ENCODE data around the gene AREL1.
A peak's percentile ranks its signal among the peaks of the same experiment; 100 is the strongest.

AREL1 gene

DNA sequence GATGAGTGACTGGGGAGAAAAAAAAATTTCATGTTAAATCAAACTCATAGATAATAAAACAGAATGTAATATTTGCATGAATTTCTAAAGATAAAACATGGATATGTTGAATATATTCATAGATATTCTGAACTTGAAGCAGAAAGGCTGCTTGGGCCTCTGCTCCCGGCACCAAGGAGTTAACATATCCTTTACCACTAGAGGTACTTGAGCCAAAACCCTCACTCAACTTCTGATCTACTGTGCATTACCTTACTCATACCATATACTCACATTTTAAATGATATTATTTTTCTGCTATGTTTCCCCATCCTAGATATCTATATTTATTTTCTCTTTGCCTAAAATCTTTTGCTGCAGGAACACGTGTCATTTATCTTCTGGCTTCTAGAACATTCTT is 14.9 kb downstream of the AREL1 start:
- no peak for DNase-seq

DNA sequence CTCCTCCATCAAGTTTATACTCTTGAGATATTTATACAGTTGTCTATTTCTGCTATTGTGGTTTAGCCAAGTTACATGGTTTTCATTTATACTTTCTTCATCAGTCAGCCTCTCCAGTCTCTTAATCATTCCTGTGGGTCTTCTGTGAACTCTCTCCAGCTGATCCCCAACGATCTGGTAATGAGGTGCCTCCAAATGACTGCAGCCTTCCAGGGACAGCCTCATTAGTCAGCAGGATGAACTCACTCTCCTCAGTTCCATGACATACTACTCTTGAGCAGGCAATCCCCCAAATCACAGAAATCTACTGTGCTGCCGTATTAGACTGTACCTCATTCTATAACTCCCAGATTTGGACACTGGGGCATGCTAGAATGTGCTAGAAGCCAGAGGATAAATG is 15.3 kb downstream of the AREL1 start:
- DNase-seq = peak; percentile 91

DNA sequence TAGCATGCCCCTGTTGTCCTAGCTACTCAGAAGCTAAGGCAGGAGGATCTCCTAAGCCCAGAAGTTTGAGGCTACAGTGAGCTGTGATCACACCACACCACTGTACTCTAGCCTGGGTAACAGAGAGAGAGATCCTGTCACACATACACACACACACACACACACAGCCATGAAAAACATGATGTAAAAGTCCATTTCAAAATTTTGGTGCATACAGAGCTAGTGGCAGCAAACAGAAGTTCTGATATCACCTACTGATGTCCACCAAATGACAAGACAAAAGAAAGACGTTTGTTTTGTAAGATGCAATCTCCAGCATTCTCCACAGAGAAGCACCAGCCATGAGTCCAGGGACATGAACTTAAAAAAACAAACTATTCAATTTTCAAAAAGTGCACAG is 15.9 kb downstream of the AREL1 start:
- DNase-seq = no peak

DNA sequence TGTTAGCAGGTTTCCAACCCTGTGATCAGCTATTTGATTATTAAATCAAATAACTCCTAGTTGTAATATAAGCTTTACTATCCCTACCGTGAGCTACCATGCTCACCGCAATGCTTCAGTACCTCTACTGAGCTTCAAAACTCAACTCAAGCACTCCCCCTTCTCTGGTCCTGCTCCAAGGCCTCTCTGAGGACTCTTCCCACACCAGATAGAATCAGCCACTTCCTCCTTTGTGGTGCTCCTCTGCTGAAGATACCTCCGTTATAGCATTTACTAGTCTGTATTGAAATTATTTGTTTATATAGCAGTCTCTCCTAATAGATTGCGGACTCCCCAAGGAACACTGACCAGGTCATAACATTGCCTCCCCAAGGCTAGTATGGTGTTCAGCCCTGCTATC is 17.5 kb downstream of the AREL1 start:
- DNase-seq = no peak

GRCh38 chr14:74693191-74693590 is 19.7 kb downstream of the AREL1 start:
- no peak for DNase-seq

GRCh38 chr14:74691456-74691855 is 21.4 kb downstream of the AREL1 start:
- DNase-seq = no peak

- no peak for DNase-seq
Observed at GRCh38 chr14:74685921-74686678, 26.8 kb downstream of the AREL1 start.

DNA sequence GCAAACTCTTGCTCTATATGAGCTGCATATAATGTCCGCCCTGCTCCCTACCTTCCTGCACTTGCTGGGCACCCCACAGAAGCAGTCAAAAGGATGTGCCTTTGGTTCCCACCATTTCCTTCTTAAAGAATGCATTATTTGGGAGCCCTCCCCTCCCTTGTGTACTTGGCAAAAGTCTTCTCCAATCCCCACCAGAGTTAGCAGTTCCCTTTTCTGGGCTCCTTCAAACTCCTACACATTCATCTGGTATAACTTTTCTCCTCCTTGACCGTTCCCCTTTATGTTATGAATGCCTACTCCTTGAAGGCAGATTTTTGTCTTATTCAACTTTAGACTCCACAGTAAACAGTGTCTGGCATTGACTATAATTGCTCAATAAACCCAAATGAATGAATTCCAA is 27.8 kb downstream of the AREL1 start:
- DNase-seq = no peak

- DNase-seq = no peak
Observed at GRCh38 chr14:74684434-74684833, 28.4 kb downstream of the AREL1 start.

DNA sequence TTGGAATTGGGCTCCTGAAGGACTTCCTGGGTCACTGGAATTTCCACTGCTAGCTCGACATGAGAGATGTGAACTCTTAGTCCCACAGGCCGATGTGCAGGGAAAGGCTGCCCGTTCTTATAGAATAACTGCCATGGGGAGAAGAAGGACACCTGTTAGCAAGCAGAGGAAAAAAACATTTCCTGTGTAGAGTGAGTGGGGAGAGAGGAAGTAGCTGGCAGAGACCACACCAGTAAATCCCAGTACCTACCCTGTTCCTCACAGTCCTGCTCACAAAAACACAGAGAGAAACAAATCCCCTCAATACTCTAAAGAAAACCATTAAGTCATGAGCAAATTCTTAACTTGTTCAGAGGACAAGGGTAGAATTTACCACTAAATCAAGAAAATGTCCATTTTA is 29.5 kb downstream of the AREL1 start:
- DNase-seq = no peak

GRCh38 chr14:74682169-74682952 is 30.5 kb downstream of the AREL1 start:
- DNase-seq = no peak

GRCh38 chr14:74675219-74675618 is 37.7 kb downstream of the AREL1 start:
- DNase-seq = no peak

- no peak for DNase-seq
Observed at GRCh38 chr14:74673768-74674167, 39.1 kb downstream of the AREL1 start.

DNA sequence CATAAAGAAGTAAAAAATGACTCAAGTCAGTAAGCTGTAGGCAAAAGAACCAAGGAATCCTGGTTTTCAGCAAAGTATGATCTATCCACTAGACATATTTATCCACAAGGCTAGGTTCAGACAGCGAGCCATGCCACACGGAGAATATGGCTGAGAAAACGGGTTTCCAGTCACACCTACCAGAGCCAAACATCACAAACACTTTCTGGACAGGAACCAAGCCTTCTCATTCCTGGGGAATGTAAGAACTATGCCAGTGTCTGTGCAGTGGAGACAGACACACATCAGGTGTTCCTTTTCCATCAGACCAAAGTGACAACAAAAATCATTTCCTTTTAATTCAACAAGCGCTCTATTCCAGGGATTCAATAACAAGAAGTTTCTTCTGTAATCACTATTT is 41.1 kb downstream of the AREL1 start:
- peak; percentile 70 for DNase-seq

DNA sequence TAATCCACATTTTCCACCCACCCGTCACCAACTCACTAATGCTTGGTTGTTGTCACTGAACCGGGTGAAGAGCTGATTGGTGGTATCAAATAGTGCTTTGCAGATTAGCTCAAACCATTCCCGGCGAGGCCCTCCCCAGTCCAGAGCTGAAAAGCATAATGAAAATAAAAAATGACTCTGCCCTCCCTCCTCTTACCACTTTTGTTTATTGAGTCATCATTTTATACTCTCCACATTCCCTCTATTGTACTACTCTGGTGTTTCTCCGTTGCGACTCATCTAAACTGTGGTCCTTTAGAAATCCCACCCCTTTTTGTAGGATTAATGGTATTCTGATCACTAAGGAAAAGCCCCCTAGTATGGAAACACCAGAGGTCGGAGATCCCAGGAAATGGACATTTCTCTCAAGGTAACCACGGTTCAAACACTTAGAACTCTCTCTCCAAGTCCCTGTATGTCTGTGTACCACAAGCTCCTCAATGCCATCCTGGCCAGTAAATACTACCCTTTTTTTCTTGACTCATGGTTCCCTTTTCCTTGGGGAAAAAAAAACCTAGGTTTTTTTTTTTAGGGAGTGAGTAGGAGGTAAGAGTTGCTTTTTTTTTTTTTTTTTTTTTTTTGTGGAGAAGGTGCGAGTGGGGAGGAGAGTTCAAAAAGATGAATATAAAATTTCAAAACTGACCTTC is 42.0 kb downstream of the AREL1 start:
- peak; percentile 78 for DNase-seq

DNA sequence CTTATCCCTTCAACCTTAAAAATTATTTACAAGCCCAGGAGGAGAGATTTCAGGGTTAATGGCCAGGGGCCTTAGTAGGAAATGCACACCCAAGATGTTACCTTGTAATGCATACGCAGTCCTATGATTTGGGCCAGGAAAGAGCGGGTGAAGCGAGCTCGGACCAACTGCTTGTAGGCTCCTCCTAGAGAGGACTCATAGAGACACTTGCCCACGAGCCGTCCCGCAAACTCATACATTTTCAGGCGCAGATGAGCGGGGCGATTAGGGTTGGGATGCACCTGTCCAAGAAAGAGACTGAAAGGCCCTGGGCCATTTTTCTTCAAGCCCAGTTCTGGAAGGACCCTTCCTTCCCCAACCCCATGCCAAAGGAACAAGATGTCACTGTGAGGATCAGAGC is 43.0 kb downstream of the AREL1 start:
- no peak for DNase-seq

DNA sequence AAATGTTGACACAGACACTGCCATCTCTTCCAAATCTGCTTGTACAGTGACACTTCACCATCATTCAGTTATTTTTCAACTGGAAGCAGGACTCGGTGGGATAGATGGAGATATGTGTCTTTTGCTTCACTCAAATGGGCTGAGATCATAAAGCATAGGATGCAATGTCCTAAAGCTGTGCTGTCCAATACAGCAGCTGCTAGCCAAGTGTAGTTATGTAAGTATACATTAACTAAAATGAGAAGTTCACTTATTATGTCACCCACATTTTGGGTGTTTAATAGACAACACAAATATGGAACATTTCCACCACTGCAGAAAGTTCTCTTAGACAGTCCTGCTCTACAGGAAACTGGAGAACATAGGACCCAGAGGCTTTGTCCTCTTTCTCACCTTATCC is 43.6 kb downstream of the AREL1 start:
- DNase-seq = no peak

GRCh38 chr14:74667758-74668157 is 45.1 kb downstream of the AREL1 start:
- DNase-seq = peak; percentile 57

GRCh38 chr14:74664717-74665116 is 48.2 kb downstream of the AREL1 start:
- DNase-seq = no peak

GRCh38 chr14:74663884-74664283 is 49.0 kb downstream of the AREL1 start:
- no peak for DNase-seq

DNA sequence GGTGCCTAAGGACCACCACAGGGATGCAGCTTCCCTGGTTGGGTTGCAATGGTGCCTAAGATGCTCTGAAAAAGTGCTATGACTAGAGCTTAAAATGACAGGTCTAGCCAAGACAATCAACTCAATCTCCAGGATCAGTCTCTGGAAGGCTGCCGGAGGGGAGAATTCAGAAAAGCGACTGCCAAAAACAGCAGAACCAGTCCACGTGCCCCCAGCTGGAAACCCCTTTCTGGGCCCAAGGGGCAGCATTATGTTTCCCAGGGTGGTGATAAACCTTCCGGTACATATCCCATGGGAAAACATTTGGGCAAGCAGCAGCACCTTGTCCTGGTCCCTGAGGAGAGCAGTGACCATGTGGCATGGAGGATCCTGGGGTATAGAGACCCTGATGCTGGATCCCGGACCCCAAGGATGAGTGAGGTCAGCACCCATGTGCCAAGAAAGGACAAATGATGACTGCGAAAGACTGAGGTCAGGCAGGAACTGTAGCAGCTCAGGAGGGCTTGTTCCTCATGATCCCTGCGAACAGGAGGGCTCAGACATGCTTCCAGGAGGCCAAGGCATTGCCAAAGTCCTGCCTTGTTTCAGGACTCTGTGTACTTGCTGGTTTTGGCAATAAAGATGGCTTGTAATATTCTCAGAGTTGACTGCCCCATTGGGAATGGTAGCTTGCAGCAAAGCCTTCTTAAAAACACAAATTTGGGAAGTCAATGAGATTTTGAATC is 51.0 kb downstream of the AREL1 start:
- no peak for DNase-seq

GRCh38 chr14:74660863-74661262 is 52.0 kb downstream of the AREL1 start:
- no peak for DNase-seq

- DNase-seq = no peak
Observed at GRCh38 chr14:74660167-74660566, 52.7 kb downstream of the AREL1 start.
